B cell (primary cell): ENCODE results near the gene TXN.

Experiments used
- CTCF ChIP-seq: fragments of 200-600 bp; IDR thresholded peaks from one replicate; pipeline ENCODE4 v1.8.0; 2022; ENCODE audit warnings: antibody characterized with exemption, mild to moderate bottlenecking
- EZH2 ChIP-seq: IDR thresholded peaks from 2 replicates; pipeline ENCODE4 v1.6.1; 2012; ENCODE audit warnings: borderline replicate concordance, low read depth, mild to moderate bottlenecking, moderate library complexity, low read length; ENCODE audit not compliant: insufficient read depth, poor library complexity, severe bottlenecking

- TF ChIP-seq CTCF, result no peak
- TF ChIP-seq EZH2, result no peak
Measured at GRCh38 chr9:110303133-110303532, 46.8 kb upstream of the TXN start.
